NAMALWA (cell line): ENCODE measurements around the gene CDH4.
"Not testable (repeated sequence)": the region's sequence is repeated elsewhere in the genome, so short reads cannot be mapped to it uniquely, and the experiment has no call there.

Experiments used
- DNase-seq: peaks from one replicate; pipeline ENCODE4 v3.0.0-alpha.2; 2015; ENCODE audit warnings: low spot score

CDH4 gene

DNA sequence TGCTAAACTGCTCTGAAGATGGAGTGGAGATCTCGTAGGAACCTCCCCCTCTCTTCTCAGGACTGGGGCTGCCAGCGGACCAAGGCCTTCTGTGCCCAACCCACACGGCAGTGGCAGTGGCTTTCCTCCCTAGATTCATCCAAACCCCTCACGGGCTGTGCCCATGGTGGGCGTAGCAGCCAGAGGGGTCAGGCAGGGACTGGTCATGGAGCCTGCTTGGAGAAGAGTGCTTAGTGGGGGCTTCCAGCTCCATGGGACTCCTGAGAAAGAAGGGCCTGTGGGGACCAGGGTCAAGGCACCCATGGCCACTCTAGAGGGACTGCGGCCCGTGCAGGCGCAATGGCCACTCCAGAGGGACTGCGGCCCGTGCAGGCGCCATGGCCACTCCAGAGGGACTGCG lies 727.0 kb downstream of the CDH4 start:
- no peak for DNase-seq

DNA sequence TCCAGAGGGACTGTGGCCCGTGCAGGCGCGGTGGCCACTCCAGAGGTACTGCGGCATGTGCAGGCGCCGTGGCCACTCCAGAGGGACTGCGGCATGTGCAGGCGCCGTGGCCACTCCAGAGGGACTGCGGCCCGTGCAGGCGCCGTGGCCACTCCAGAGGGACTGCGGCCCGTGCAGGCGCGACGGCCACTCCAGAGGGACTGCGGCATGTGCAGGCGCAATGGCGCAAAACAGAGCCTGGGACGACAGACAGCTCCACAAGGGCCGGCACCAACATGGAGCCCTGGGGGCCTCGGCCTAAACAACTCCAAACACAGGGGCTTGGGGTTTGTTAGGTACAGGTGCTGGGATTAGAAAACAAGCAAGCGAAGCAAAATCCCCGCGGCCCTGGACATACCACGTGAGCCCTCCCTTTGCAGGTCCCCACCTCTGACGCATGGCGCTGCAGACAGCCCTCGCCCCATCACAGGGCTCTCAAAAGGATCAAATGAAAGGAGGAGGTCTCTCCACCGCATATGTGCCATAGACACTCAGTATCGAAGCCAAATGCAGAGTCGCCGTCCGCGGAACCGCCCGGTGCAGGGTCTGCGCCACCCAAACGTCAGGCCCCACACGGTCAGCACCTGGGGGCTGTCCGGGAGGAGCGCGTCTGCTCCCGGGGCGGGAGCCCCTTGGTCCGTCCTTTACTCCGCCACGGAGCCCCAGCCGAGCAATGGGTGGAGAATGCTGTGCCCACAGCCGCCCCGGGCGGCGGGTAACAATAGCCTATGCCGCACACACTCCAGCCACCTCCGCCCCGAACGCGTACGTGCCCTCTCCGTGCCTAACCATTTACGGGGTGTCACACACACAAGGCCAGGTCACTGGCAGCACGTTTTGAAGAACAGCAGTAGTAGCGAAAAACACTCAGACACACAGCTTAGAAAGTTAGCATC lies 727.9 kb downstream of the CDH4 start:
- DNase-seq, result no peak

DNA sequence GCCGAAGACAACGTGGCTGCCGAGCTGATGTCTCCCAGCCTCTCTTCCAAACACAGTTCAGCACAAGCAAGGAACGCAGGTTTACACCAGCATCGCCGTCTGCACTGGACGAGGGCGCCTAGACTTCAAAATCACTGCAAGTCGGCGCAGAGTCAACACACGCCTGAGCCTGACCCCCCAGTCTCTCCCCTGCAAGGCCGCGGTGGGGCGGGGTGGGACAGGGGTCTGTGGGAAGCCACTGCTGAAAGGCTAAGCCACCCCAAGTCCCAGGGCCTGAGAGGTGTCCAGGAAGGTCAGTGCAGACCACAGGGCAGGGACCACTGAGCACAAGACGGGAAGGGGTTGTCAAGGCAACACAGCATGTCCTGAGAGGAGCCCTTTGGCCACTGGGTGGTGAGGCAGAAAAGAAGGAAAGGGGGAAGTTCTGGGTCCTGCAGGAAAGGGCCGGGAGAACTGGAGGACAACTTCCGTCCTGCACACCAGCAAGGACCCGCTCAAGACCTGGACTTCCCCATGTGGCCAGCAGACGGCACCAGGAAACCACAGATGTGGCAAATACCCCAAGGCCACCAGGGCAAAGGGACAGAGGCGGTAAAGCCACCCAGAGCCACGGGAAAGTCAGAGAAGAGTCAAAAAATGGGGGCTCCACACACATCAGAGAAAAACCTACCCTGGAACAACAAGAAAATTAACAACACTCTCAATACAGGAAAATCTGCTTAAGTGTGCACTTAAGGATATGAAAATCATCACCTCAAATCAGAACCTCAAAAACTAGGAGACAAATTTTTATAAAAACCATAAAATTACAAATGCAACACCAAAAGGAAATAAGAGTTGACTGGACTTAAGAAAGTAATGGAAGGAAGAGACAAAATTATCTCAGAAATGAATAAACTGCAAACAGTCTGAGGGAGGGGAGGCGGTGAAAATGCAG lies 728.9 kb downstream of the CDH4 start:
- DNase-seq, result peak; percentile 40

DNA sequence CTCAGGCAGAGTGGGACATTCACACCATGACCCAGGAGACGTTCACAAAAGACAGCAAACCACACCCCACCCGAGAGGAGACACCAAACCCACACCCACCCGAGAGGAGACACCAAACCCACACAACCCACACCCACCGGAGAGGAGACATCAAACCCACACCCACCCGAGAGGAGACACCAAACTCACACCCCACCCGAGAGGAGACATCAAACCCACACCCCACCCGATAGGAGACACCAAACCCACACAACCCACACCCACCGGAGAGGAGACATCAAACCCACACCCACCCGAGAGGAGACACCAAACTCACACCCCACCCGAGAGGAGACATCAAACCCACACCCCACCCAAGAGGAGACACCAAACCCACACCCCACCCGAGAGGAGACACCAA lies 729.6 kb downstream of the CDH4 start:
- not testable (repeated sequence) for DNase-seq

- DNase-seq, result no peak
Measured at GRCh38 chr20:61982191-61982950, 730.3 kb downstream of the CDH4 start.

DNA sequence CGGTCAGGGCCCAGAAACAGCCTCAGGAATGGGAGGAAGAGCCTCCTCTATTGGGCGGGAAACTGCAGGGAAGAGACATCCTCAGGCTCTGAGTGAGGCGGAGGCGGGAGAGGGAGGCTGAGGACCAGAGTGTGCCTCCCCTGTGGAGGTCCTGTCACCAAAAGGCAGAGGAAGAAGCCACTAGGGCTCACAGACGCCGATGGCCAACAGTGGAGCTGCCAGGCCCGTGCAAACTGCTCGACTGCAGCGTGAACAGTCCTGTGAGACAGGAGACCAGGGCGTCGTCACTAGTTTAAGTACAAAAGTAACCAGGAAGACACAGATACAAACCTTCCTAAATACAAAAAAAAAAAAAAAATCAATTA lies 730.9 kb downstream of the CDH4 start:
- DNase-seq, result no peak

DNA sequence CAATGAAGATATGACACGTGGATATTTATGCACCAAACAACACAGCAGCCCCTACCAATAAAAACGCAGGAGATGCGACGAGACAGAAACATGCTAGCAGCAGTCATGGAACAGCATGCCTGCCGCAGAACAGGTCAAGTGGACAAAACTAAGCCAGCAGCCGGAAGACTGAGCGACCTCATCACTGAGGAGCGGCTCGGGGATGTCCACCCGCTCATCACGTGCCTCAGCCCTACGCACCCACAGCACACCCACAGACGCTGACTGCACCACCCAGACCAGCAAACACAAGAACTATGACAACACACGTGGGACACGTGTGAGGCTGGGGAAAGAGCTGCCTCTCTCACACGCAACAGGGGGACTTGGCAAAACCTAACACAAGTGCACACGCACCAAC lies 731.9 kb downstream of the CDH4 start:
- no peak for DNase-seq

- not testable (repeated sequence) for DNase-seq
Measured at GRCh38 chr20:61984431-61984830, 732.4 kb downstream of the CDH4 start.

DNA sequence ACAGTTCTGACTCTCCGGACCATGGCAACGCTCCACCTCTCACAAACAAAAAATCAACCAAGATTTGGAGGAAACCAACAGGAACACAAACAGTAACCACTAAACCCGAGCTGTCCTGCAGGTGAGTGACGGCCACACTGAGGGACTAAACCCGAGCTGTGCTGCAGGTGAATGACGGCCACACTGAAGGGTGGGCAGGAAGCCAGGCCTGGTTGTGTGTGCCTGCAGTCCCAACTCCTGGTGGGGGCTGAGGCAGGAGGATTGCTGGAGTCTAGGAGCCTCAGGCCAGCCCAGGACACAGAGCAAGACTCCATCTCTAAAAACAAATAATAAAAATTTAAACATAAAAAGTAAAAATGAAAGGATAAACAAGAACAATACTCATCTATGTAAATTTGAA lies 733.0 kb downstream of the CDH4 start:
- no peak for DNase-seq

- DNase-seq, result no peak
Measured at GRCh38 chr20:61986762-61987321, 734.8 kb downstream of the CDH4 start.

DNA sequence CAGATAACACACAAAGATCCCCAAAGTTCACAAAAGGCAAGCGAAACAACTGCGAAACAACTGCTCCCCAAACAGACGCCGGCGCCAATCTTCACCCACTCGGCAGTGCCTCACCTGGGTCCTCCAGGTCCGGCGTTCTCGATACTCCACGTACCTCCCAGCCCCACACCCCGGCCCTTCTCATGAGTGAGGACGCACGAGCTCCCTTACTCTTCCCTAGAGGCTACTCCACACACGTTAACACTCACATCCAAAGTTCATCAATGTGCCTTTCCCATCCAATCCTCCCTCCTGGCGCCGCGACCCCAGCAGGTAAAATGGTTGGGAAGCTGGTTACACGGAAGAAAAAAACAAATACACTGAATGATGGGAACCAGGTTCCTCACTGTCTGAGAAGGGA lies 736.6 kb downstream of the CDH4 start:
- no peak for DNase-seq

DNA sequence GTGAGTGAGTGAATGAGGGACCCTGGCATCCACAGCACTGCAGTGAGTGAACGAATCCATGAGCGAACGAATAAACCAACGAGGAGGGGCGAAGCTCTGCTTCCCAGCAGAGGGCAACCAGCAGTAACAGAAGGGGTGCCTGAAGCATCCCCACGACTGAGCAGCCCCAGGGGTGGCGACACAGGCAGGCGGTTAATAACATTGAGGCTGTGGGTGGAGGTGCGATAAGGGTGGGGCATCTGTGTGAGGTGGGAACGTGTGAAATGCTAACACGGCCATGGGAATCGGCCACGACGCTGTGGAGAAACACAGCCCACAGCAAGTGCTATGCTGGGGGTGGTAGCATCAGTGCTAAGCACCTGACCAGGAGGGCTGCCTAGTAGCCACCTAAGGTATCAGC lies 737.7 kb downstream of the CDH4 start:
- DNase-seq, result no peak
